OCI-LY1 (cell line): ENCODE measurements around the gene SULT6B1.
"Not testable (repeated sequence)": the region's sequence is repeated elsewhere in the genome, so short reads cannot be mapped to it uniquely, and the experiment has no call there.

Experiments used
- CTCF ChIP-seq: fragments of 200-600 bp; sonication (generic), shearing (Covaris generic); IDR thresholded peaks from 2 replicates; pipeline ENCODE4 v1.5.1; 2017; ENCODE audit warnings: mild to moderate bottlenecking, antibody characterized with exemption, low read length, moderate library complexity, mixed read lengths
- EZH2 ChIP-seq: fragments of 200-600 bp; sonication (generic), shearing (Covaris generic); IDR thresholded peaks from 2 replicates; pipeline ENCODE4 v1.8.0; 2017; ENCODE audit warnings: borderline replicate concordance, mixed run types, mild to moderate bottlenecking, antibody characterized with exemption, low read length, moderate library complexity, mixed read lengths

GRCh38 chr2:37206760-37207159 is 18.3 kb upstream of the SULT6B1 start:
- not testable (repeated sequence) for TF ChIP-seq CTCF, EZH2
